Activated effector memory CD4-positive, alpha-beta T cell treated with Interleukin-2 at 50 U/mL for 16 hours (primary cell): ENCODE measurements around the gene CUBN.

Source experiments
- DNase-seq: peaks from one replicate; pipeline ENCODE4 v3.0.0-alpha.2; 2020

CUBN gene

GRCh38 chr10:17066807-17067206 lies 62.8 kb downstream of the CUBN start:
- DNase-seq: no peak

GRCh38 chr10:17066000-17066399 lies 63.6 kb downstream of the CUBN start:
- DNase-seq: no peak

GRCh38 chr10:17065273-17065672 lies 64.3 kb downstream of the CUBN start:
- DNase-seq: no peak

GRCh38 chr10:17064435-17064834 lies 65.2 kb downstream of the CUBN start:
- DNase-seq: no peak

GRCh38 chr10:17062955-17063484 lies 66.6 kb downstream of the CUBN start:
- DNase-seq: no peak

- DNase-seq: no peak
Measured at GRCh38 chr10:17062493-17062892, 67.1 kb downstream of the CUBN start.

- no peak for DNase-seq
Measured at GRCh38 chr10:17062009-17062408, 67.6 kb downstream of the CUBN start.

- no peak for DNase-seq
Measured at GRCh38 chr10:17061418-17061817, 68.2 kb downstream of the CUBN start.

GRCh38 chr10:17060289-17060688 lies 69.3 kb downstream of the CUBN start:
- DNase-seq: no peak

GRCh38 chr10:17059197-17059688 lies 70.4 kb downstream of the CUBN start:
- DNase-seq: no peak

- no peak for DNase-seq
Measured at GRCh38 chr10:17058093-17058492, 71.5 kb downstream of the CUBN start.

GRCh38 chr10:17056781-17057428 lies 72.7 kb downstream of the CUBN start:
- DNase-seq: no peak

- no peak for DNase-seq
Measured at GRCh38 chr10:17053513-17053912, 76.1 kb downstream of the CUBN start.

- DNase-seq: no peak
Measured at GRCh38 chr10:17053061-17053460, 76.5 kb downstream of the CUBN start.

- no peak for DNase-seq
Measured at GRCh38 chr10:17051851-17052250, 77.8 kb downstream of the CUBN start.

- DNase-seq: no peak
Measured at GRCh38 chr10:17049195-17049594, 80.4 kb downstream of the CUBN start.

GRCh38 chr10:17047908-17048307 lies 81.7 kb downstream of the CUBN start:
- no peak for DNase-seq

- no peak for DNase-seq
Measured at GRCh38 chr10:17046989-17047388, 82.6 kb downstream of the CUBN start.

GRCh38 chr10:17043586-17043985 lies 86.0 kb downstream of the CUBN start:
- DNase-seq: no peak

GRCh38 chr10:17041626-17042520 lies 87.7 kb downstream of the CUBN start:
- no peak for DNase-seq

GRCh38 chr10:17038627-17039026 lies 91.0 kb downstream of the CUBN start:
- no peak for DNase-seq

- no peak for DNase-seq
Measured at GRCh38 chr10:17037910-17038309, 91.7 kb downstream of the CUBN start.

- DNase-seq: no peak
Measured at GRCh38 chr10:17035446-17035845, 94.2 kb downstream of the CUBN start.
